Measurements from ENCODE around the gene RGS16. TPM values are rescaled to one million over a fixed set of nuclear protein-coding genes. Genes with fewer than 3 reads are reported as not detected.

RGS16 gene
- total RNA-seq, 1 donor from 2014 or later = 1.2 TPM

DNA sequence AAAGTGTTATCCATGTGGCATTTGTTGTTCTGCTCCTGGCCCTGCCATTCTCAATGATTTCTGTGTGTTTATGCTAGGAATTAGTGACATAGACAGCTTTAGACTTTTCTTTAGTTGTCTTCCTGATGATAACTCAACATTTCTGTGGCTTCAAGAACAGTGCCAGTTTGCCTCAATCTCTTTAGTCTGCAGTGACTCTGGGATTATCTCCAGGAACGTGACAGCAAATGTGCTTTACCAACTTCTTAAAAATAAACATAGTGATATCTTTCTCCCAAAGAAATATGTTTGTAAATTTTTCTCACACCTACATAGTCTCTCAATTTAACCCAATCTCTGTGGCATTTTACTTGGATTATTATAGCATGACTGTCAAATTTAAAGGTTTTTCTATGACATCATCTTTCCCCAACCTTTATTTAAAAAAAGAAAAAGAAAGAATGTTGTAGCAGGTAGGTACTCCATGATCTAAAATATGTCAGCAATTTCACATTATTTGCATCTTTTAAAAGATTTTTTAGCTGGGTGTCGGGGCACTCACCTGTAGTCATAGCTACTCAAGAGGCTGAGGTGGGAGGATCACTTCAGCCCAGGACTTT lies 39.7 kb downstream of the RGS16 start:
- H3K36me3 ChIP-seq = no peaks in the 10 kb centered on the region
- H3K9me3 ChIP-seq = no peaks in the 10 kb centered on the region
- H3K27ac ChIP-seq = no peak overlapping the region
- no peak for DNase-seq (ENCODE audit: extremely low spot score in 2 of 2)
- H3K4me1 ChIP-seq = no peaks in the 10 kb centered on the region
- TF ChIP-seq POLR2AphosphoS5 (IDR thresholded peaks at IDR 0.05; ENCODE audit: insufficient read depth in 1 of 2, low read depth in 1 of 2) = no peak
- TF ChIP-seq, protein P1, sequence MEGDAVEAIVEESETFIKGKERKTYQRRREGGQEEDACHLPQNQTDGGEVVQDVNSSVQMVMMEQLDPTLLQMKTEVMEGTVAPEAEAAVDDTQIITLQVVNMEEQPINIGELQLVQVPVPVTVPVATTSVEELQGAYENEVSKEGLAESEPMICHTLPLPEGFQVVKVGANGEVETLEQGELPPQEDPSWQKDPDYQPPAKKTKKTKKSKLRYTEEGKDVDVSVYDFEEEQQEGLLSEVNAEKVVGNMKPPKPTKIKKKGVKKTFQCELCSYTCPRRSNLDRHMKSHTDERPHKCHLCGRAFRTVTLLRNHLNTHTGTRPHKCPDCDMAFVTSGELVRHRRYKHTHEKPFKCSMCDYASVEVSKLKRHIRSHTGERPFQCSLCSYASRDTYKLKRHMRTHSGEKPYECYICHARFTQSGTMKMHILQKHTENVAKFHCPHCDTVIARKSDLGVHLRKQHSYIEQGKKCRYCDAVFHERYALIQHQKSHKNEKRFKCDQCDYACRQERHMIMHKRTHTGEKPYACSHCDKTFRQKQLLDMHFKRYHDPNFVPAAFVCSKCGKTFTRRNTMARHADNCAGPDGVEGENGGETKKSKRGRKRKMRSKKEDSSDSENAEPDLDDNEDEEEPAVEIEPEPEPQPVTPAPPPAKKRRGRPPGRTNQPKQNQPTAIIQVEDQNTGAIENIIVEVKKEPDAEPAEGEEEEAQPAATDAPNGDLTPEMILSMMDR (IDR thresholded peaks at IDR 0.05) = no peak
- TF ChIP-seq POLR2A (IDR thresholded peaks at IDR 0.05) = no peak
- no peaks in the 10 kb centered on the region for H3K27me3 ChIP-seq
- intact Hi-C loops (cut with DNase I) = no loop called here
- no peak overlapping the region for H3K4me3 ChIP-seq

DNA sequence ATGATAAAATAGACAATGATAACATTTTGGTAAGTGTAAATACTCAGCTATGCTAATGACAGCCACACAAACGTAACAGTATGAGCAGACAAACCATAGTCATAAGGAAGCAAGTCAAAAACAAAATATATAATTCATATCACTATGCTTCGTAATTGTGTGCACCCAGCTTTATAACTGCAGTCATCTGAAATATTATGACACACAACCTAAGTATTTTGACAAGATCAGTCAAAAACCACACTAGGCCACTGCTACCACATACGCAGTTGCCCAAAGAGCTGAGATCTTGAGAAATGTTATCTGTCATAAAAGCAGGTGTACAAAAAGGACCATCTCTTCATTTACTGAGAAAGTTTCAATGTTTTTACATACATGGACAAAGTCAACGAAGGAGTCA lies 41.1 kb downstream of the RGS16 start:
- H3K27me3 ChIP-seq = no peaks in the 10 kb centered on the region
- no peak for TF ChIP-seq POLR2A (IDR thresholded peaks at IDR 0.05)
- TF ChIP-seq POLR2AphosphoS5 (IDR thresholded peaks at IDR 0.05; ENCODE audit: insufficient read depth in 1 of 2, low read depth in 1 of 2) = no peak
- TF ChIP-seq, protein P1 (IDR thresholded peaks at IDR 0.05) = no peak
- intact Hi-C loops (cut with DNase I) = no loop called here
- no peaks in the 10 kb centered on the region for H3K4me1 ChIP-seq
- no peak overlapping the region for H3K27ac ChIP-seq
- H3K9me3 ChIP-seq = no peaks in the 10 kb centered on the region
- no peak for DNase-seq (ENCODE audit: extremely low spot score in 2 of 2)
- H3K4me3 ChIP-seq = no peak overlapping the region
- H3K36me3 ChIP-seq = no peaks in the 10 kb centered on the region

GRCh38 chr1:182561456-182561855 lies 42.7 kb downstream of the RGS16 start:
- Histone ChIP-seq H3K27ac (no peak overlapping the region), H3K36me3 (no peaks in the 10 kb centered on the region), H3K4me3 (no peak overlapping the region), H3K4me1 (no peaks in the 10 kb centered on the region), H3K9me3 (no peaks in the 10 kb centered on the region), H3K27me3 (no peaks in the 10 kb centered on the region)
- intact Hi-C loops (cut with DNase I) = no loop called here
- no peak for DNase-seq (ENCODE audit: extremely low spot score in 2 of 2)
- TF ChIP-seq POLR2AphosphoS5 (IDR thresholded peaks at IDR 0.05; ENCODE audit: insufficient read depth in 1 of 2, low read depth in 1 of 2) (no peak), POLR2A (IDR thresholded peaks at IDR 0.05) (no peak)
- TF ChIP-seq, protein P1 (IDR thresholded peaks at IDR 0.05) = no peak

DNA sequence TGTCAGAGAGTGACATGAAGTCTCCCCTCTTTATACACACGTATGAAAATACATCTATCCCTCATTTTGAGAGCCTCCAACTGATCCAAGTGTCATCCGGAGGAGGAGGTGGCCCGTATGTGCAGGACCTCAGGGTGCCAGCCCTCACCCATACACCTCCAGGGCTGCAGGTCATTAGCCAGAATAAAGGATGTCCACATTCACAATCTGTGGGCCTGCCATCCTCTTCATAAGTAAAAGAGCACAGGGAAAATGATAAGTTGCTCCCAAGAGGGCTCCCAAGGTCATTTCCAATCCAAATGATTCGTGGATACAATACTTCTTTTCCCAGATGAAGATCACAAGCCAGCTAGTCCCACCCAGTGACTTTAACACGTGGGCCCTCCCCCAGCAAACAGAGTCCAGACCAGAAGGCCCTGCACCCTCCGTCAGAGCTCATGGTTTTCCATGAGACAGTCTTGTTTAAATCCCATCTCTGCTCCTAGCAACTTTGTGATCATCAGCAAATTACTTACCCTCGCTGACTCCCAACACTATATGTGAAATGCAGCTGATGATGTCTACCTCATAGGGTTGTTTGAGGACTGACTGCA lies 43.7 kb downstream of the RGS16 start:
- TF ChIP-seq POLR2AphosphoS5 (IDR thresholded peaks at IDR 0.05; ENCODE audit: insufficient read depth in 1 of 2, low read depth in 1 of 2) (no peak), POLR2A (IDR thresholded peaks at IDR 0.05) (no peak)
- TF ChIP-seq, protein P1 (IDR thresholded peaks at IDR 0.05) = no peak
- no peaks in the 10 kb centered on the region for H3K9me3 ChIP-seq
- H3K4me1 ChIP-seq = no peaks in the 10 kb centered on the region
- DNase-seq (ENCODE audit: extremely low spot score in 2 of 2) = no peak
- intact Hi-C loops (cut with DNase I) = no loop called here
- H3K27ac ChIP-seq = no peak overlapping the region
- no peaks in the 10 kb centered on the region for H3K36me3 ChIP-seq
- H3K27me3 ChIP-seq = no peaks in the 10 kb centered on the region
- H3K4me3 ChIP-seq = no peak overlapping the region

DNA sequence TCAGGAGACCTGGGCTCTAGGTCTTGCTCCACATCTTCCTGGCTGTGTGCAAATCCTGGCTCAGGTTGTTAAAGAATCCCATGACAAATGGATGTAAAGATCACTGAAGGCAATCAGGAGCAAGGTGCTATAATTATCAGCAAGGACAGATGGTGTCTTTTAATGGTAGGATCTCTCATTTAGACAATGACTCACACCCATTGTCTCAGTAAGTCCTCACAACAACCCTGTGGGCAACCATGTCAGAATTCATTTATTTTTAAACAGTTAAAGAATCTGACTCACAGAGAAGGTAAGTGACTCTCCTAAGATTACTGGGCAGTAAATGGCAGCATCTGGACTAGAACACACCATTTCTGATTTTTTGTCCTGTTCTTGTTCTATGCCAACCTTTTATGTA lies 47.9 kb downstream of the RGS16 start:
- intact Hi-C loops (cut with DNase I) = no loop called here
- no peak overlapping the region for H3K27ac ChIP-seq
- no peaks in the 10 kb centered on the region for H3K9me3 ChIP-seq
- H3K27me3 ChIP-seq = no peaks in the 10 kb centered on the region
- no peak for DNase-seq (ENCODE audit: extremely low spot score in 2 of 2)
- TF ChIP-seq POLR2A (IDR thresholded peaks at IDR 0.05) = no peak
- no peak for TF ChIP-seq POLR2AphosphoS5 (IDR thresholded peaks at IDR 0.05; ENCODE audit: insufficient read depth in 1 of 2, low read depth in 1 of 2)
- TF ChIP-seq, protein P1 (IDR thresholded peaks at IDR 0.05) = no peak
- no peak overlapping the region for H3K4me3 ChIP-seq
- no peaks in the 10 kb centered on the region for H3K36me3 ChIP-seq
- H3K4me1 ChIP-seq = no peaks in the 10 kb centered on the region
